GM12864 (cell line): ENCODE data around the gene ZNF862.

Experiments used
- DNase-seq: peaks from one replicate; pipeline ENCODE4 v3.0.0-alpha.2; 2011; ENCODE audit warnings: low read depth
- H3K4me3 ChIP-seq: 2 replicates; pipeline ENCODE4 v1.5.1; 2011; ENCODE audit warnings: mild to moderate bottlenecking, low read depth, low read length, control low read depth
- CTCF ChIP-seq: IDR thresholded peaks from 2 replicates; pipeline ENCODE4 v1.5.1; 2011; ENCODE audit warnings: low read depth, mild to moderate bottlenecking, moderate library complexity, low read length, control low read depth, inconsistent platforms; ENCODE audit errors: missing control alignments

ZNF862 gene

GRCh38 chr7:149845257-149845980, 7.2 kb downstream of the ZNF862 start:
- H3K4me3 ChIP-seq: no peak overlapping the region
- DNase-seq: no peak
- TF ChIP-seq CTCF: no peak

- no peak for DNase-seq
- H3K4me3 ChIP-seq: no peak overlapping the region
- TF ChIP-seq CTCF: no peak
These were observed 7.8 kb downstream of the ZNF862 start for GRCh38 chr7:149846021-149846420.

- TF ChIP-seq CTCF: no peak
- peak; percentile 8 for DNase-seq
- H3K4me3 ChIP-seq: no peak overlapping the region
These were observed 8.4 kb downstream of the ZNF862 start for GRCh38 chr7:149846436-149847046.

- H3K4me3 ChIP-seq: no peak overlapping the region
- no peak for DNase-seq
- TF ChIP-seq CTCF: no peak
These were observed 11.0 kb downstream of the ZNF862 start for GRCh38 chr7:149849174-149849573.

GRCh38 chr7:149850007-149850594, 11.9 kb downstream of the ZNF862 start:
- H3K4me3 ChIP-seq: no peak overlapping the region
- no peak for DNase-seq
- no peak for TF ChIP-seq CTCF

GRCh38 chr7:149850716-149851115, 12.5 kb downstream of the ZNF862 start:
- H3K4me3 ChIP-seq: no peak overlapping the region
- TF ChIP-seq CTCF: no peak
- DNase-seq: no peak
